Sigmoid colon (tissue), 4 donors: Measurements from ENCODE around the gene CCDC85B.

Source experiments
- CTCF ChIP-seq, 4 experiments: fragments of 450-650 bp in 3 of 4; fragments of 200-600 bp in 1 of 4; IDR thresholded peaks; one replicate each; pipeline ENCODE4 v1.5.1; 2016 to 2019; ENCODE audit warnings: antibody characterized with exemption in 4 of 4, mild to moderate bottlenecking in 3 of 4, moderate library complexity in 2 of 4
- POLR2A ChIP-seq, 2 donors: fragments of 450-650 bp; IDR thresholded peaks; one replicate each; pipeline ENCODE4 v1.6.1; 2016; ENCODE audit warnings: antibody characterized with exemption in 2 of 2, mild to moderate bottlenecking in 2 of 2, moderate library complexity in 2 of 2
- POLR2AphosphoS5 ChIP-seq, 4 donors: sonication (generic); formaldehyde crosslinking; IDR thresholded peaks; one replicate each; pipeline ENCODE4 v1.6.1; 2017; ENCODE audit warnings: antibody characterized with exemption in 4 of 4

DNA sequence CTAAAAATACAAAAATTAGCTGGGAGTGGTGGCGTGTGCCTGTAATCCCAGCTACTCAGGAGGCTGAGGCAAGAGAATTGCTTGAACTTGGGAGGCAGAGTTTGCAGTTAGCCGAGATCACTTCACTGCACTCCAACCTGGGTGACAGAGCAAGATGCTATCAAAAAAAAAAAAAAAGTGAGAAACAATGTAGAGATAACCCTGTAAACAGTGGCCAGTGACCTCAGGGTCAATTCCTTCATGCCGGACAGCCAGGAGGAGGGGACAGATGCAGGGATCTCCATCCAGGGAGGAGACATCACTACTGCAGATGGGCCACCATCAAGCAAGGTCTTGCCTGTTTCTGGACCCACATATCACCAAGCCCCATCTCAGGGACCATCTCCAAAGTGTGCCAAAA is 42.7 kb upstream of the CCDC85B start:
- TF ChIP-seq CTCF (IDR thresholded peaks at IDR 0.05) (no peak), POLR2A (IDR thresholded peaks at IDR 0.05) (no peak), POLR2AphosphoS5 (IDR thresholded peaks at IDR 0.05) (no peak)
